ENCODE data around the gene STEAP1. TPM values are rescaled to one million over a fixed set of nuclear protein-coding genes. Genes with fewer than 3 reads are reported as not detected.
"Not testable (repeated sequence)": the region's sequence is repeated elsewhere in the genome, so short reads cannot be mapped to it uniquely, and the experiment has no call there.

Gene STEAP1
- total RNA-seq, 1 experiment from 2014 or later, result 21.2 TPM

DNA sequence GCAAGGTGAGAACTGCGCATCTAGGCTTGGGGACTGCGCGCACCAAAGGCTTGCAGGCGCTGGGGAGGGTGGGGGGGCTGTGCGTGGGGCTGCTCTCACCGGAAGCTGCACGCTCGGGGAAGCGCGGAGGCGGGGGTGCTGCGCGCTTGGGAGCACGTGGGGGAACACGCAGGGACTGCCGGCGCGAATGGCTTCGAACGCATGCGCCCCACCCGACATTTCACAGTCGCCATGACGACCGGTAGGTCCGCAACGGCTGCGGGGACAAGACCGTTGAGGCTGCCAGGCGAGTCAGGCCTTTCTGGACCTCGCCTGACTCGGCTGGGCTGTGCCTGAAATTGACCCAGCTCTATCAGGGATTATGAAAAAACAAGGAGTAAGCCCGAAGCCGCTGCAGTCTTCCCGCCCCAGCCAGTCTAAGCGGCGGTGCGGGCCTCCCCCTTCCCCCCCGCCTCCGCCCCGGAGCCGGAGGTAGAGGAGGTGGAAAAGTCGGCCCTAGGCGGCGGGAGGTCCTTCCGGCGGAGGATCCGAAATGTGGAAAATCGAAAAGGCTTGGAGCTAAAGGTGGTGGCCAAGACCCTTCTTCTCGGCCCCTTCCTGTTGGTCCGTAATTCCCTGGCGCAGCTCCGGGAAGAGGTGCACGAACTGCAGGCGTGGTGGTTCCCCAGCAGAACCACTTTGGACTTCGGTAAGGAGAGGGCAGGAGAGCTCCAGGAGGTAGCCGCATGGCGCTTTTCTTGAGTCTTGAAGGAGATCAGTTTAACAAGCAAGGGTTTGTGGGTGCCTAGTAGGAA lies 34.9 kb upstream of the STEAP1 start:
- H3K79me2 ChIP-seq (ENCODE audit: low read length), result no peaks in the 10 kb centered on the region
- no TSS peak for BruUV-seq (replicated peaks)
- H3K27ac ChIP-seq (ENCODE audit: low read length), result no peak overlapping the region
- H3F3A ChIP-seq (ENCODE audit: low read length, unreplicated experiment), result no peaks in the 10 kb centered on the region
- ATAC-seq (peak; percentile 70), DNase-seq (no peak)
- 0 out of 2 replicates have a peak overlapping the region, but pooled peaks have one; percentile 9 for H2AFZ ChIP-seq (ENCODE audit: low read length)
- no peak overlapping the region for H3K9ac ChIP-seq (ENCODE audit: low read length)
- H3K4me1 ChIP-seq (ENCODE audit: insufficient read depth, low read length), result no peaks in the 10 kb centered on the region
- peak overlapping the region; percentile 30 for H3K4me3 ChIP-seq (ENCODE audit: low read length)
- peaks cover 21% of the 10 kb centered on the region for H3K27me3 ChIP-seq (ENCODE audit: low read length)
- TF ChIP-seq EZH2 (IDR thresholded peaks at IDR 0.05; ENCODE audit: low read length, unreplicated experiment), result peak; percentile 80
- TF ChIP-seq EZH2phosphoT487 (IDR thresholded peaks at IDR 0.05; ENCODE audit: borderline replicate concordance, low read length), result no peak
- H3K4me2 ChIP-seq (ENCODE audit: low read length), result peak overlapping the region; percentile 49
- CTCF ChIA-PET, result no interaction called here
- no peaks in the 10 kb centered on the region for H4K20me1 ChIP-seq (ENCODE audit: low read length)
- POLR2A ChIA-PET (ENCODE audit: unreplicated experiment), result no interaction called here
- no peaks in the 10 kb centered on the region for H3K9me2 ChIP-seq (replicated peaks; ENCODE audit: low read length)
- no peaks in the 10 kb centered on the region for H3K9me3 ChIP-seq (ENCODE audit: low read length)
- intact Hi-C loops (cut with micrococcal nuclease), result loop anchor here (5.0 to 10.0 kb wide), 3 partner anchors 347 to 785 kb away; no protein-coding TSS in a partner anchor
- no peaks in the 10 kb centered on the region for H3K36me3 ChIP-seq (ENCODE audit: low read depth, low read length)

- H3K27ac ChIP-seq (ENCODE audit: low read length); H3K79me2 ChIP-seq (ENCODE audit: low read length); H3K4me1 ChIP-seq (ENCODE audit: insufficient read depth, low read length); CTCF ChIA-PET; POLR2A ChIA-PET (ENCODE audit: unreplicated experiment); BruUV-seq (replicated peaks); H3K4me3 ChIP-seq (ENCODE audit: low read length); H3K4me2 ChIP-seq (ENCODE audit: low read length); ATAC-seq; H3F3A ChIP-seq (ENCODE audit: low read length, unreplicated experiment); DNase-seq; intact Hi-C loops (cut with micrococcal nuclease); H3K9me2 ChIP-seq (replicated peaks; ENCODE audit: low read length); H3K9me3 ChIP-seq (ENCODE audit: low read length); H3K9ac ChIP-seq (ENCODE audit: low read length); H4K20me1 ChIP-seq (ENCODE audit: low read length); H3K36me3 ChIP-seq (ENCODE audit: low read depth, low read length); H2AFZ ChIP-seq (ENCODE audit: low read length): not testable (repeated sequence)
- H3K27me3 ChIP-seq (ENCODE audit: low read length), result peaks cover 21% of the 10 kb centered on the region
Observed at GRCh38 chr7:90120205-90120604, 34.1 kb upstream of the STEAP1 start.

DNA sequence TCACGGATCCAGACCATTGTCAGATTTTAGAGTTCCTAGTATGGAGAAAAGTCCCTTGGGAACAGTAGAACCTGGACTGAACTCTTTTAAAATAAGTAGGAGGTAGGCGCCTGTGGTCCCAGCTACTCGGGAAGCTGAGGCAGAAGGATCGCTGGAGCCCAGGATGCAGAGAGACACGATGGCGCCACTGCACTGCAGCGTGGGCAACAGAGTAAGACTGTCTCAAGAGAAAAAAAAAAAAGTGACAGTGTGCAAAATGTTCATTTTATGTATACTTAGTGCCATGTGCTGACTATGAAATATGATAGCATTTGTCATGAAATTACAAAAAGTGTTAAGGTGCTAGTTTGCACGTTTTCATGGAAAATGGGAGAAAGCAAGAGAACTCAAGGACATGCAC lies 22.5 kb upstream of the STEAP1 start:
- H3K9me3 ChIP-seq (ENCODE audit: low read length); H3K27me3 ChIP-seq (ENCODE audit: low read length); H3K27ac ChIP-seq (ENCODE audit: low read length); H3K9me2 ChIP-seq (replicated peaks; ENCODE audit: low read length); H3K79me2 ChIP-seq (ENCODE audit: low read length); H3K4me3 ChIP-seq (ENCODE audit: low read length); H2AFZ ChIP-seq (ENCODE audit: low read length); H3K36me3 ChIP-seq (ENCODE audit: low read depth, low read length); DNase-seq; intact Hi-C loops (cut with micrococcal nuclease); POLR2A ChIA-PET (ENCODE audit: unreplicated experiment); H3K4me1 ChIP-seq (ENCODE audit: insufficient read depth, low read length); H3K9ac ChIP-seq (ENCODE audit: low read length); H4K20me1 ChIP-seq (ENCODE audit: low read length); ATAC-seq; H3K4me2 ChIP-seq (ENCODE audit: low read length); CTCF ChIA-PET; H3F3A ChIP-seq (ENCODE audit: low read length, unreplicated experiment); BruUV-seq (replicated peaks): not testable (repeated sequence)

DNA sequence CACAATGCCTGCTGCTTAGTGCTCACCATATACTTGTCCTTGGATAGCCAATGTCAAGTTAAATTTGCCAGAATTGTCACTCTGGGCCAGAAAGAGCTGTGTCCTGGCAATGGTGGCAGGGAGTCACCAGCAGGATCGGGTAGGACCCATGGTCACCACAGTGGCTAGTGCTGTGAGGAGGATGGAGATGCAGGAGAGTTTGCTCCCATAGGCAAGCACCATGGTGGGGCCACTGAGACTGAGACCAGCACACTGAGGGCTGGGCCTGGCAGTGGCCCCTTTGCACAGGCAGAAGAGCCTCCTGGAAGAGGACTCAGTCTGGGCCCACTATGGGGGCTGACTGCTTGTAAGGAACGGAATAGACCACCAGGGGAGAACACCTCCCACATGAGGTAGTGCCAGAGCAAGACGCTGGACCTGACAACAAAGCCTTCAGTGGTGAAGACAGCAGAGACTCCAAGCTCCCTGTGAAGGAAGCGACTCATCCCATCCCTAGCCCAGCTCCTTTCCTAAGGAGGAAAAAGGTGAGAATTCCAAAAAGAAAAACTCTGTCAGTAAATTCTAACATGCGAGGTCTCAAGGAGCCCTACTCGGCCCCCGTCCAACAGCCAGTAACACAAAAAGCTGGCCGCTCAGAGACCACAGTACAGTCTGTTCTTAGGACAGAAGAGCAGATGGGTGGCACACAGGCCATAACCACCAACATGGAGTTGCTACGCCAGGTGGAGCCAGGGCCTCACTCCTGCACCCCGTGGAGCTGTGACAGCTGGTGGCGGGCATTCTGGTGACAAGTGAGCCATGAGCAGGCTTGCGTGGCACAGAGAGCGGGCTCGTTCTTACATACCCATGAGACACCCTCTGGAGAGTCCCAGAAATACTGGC lies 6.9 kb upstream of the STEAP1 start:
- H2AFZ ChIP-seq (ENCODE audit: low read length); DNase-seq; H3F3A ChIP-seq (ENCODE audit: low read length, unreplicated experiment); H3K4me2 ChIP-seq (ENCODE audit: low read length); H3K36me3 ChIP-seq (ENCODE audit: low read depth, low read length); H3K79me2 ChIP-seq (ENCODE audit: low read length); H4K20me1 ChIP-seq (ENCODE audit: low read length); H3K4me3 ChIP-seq (ENCODE audit: low read length); H3K9me3 ChIP-seq (ENCODE audit: low read length); H3K27me3 ChIP-seq (ENCODE audit: low read length); H3K9ac ChIP-seq (ENCODE audit: low read length); H3K4me1 ChIP-seq (ENCODE audit: insufficient read depth, low read length); H3K27ac ChIP-seq (ENCODE audit: low read length); POLR2A ChIA-PET (ENCODE audit: unreplicated experiment); H3K9me2 ChIP-seq (replicated peaks; ENCODE audit: low read length); intact Hi-C loops (cut with micrococcal nuclease); BruUV-seq (replicated peaks): not testable (repeated sequence)
- CTCF ChIA-PET, result interaction anchor here (0.6 kb wide), 1 partner anchor 885 kb away, joined by 3 read pairs; no protein-coding TSS in a partner anchor
- ATAC-seq, result peak; percentile 96

Data from PC-3 (cell line).